ENCODE measurements around the gene ARL5B.

Gene ARL5B

DNA sequence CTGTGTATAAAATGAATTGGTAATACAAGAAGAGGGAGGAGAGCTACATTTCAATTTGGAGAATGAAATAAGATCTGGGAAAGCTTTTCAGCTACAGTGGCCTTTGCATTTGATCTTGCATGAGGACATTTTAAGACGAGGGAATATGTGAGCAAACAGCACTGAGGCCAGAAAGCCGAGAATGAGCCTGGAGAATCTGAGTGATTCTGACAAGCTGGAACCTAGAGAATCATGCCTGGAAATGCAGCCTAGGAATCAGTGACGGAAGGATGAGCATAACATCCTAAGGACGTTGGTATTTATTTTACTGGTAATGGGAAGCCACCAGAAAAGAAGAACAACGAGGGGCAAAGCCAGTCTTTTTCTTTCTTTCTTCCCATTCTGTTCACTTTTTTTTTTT is 44.3 kb downstream of the ARL5B start:
- no peak for DNase-seq (ENCODE audit: low spot score)

DNA sequence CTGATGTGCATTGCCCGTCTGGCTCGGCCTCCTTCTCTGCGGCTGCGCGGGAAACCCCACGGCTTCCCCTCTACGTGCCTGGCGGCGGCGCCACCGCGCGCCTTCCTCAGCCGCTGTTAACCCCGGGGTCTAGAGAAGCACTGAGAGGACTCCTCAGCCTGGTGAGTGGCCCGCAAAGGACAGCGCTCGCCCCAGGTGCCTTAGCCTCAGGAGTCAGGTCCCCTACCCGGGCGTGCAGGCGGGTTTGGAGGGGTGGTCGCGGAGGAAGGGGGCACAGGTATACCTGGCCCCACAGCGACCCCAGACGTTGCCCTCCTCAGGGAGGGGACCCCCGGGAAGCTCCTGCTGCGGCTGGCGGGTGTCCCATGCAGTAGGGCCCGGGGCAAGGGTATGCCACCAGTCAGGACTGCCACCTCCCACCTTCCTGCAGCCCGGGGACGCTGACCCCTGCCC is 51.0 kb downstream of the ARL5B start:
- no peak for DNase-seq (ENCODE audit: low spot score)

GRCh38 chr10:18713077-18713476 is 53.8 kb downstream of the ARL5B start:
- DNase-seq (ENCODE audit: low spot score): peak; percentile 89

DNA sequence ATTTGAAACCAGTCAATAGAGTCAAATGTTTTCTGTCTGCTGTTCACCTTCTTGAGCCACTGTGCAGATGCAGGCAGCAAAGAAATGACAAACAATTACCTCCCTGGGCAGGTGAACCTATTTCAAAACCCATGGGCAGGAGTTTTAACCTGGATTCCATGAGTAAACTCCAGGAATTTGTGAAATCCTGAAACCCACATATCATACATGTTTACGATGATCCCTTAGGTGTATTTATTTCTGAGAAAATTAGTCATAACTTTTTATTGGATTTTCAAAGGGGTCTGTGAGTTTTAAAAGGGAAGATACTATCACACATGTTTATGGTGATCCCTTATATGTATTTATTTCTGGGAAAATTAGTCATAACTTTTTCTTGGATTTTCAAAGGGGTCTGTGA is 59.8 kb downstream of the ARL5B start:
- DNase-seq (ENCODE audit: low spot score): no peak

DNA sequence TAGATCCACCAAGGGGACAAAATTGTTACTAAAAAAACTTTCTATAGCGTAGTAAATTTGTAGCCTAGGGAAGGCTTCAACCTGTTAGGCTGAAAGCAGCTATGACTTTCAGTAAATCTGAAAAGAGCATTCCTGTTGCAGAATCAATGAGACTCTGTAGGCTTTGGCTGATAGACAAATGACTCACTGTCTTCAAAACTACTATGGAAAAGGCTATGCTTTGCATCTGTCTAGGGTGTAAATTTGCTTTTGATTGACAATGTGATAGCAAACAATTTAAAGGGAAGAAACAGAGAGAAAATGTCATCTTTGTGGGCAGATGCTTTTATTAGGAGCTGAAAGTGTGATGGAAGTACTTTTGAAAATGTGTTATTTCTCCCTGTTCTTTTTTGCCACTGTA is 60.6 kb downstream of the ARL5B start:
- DNase-seq (ENCODE audit: low spot score): no peak

GRCh38 chr10:18721067-18721466 is 61.8 kb downstream of the ARL5B start:
- no peak for DNase-seq (ENCODE audit: low spot score)

DNA sequence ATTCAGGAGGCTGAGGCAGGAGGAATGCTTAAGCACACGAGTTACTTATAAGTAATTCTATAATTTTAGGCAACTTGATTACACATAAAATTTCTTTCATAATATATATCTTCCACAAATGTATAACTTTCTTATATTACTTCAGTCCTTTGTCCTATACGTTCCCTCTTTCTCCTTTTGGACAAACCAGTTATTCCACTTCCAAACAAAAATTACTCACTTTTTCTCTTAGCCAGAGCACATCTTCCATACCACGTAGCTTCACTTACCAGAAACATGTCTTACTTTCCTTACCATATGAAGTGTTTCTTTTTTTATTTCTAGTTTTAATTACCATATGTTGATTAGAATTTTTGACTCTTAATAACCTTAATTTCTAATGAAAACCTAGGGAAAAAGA is 64.6 kb downstream of the ARL5B start:
- no peak for DNase-seq (ENCODE audit: low spot score)

All from RKO (cell line).